Measurements from ENCODE around the gene USP12. TPM values are rescaled to one million over a fixed set of nuclear protein-coding genes. Genes with fewer than 3 reads are reported as not detected.

USP12 gene
- total and polyA plus RNA-seq, 9 donors: 9.5 to 23.6 (median 19.2) TPM

GRCh38 chr13:27101289-27101688 is 70.3 kb downstream of the USP12 start:
- no peaks in the 10 kb centered on the region for H3K4me1 ChIP-seq (ENCODE audit: insufficient read depth)
- intact Hi-C loops (cut with DNase I): no loop called here
- no peaks in the 10 kb centered on the region for H3K27me3 ChIP-seq
- 98 to 100% (median 100%) methylated on average over 1 of the region's 1 CpG for WGBS, 3 donors
- DNase-seq: no peak
- no peak overlapping the region for H3K27ac ChIP-seq
- TF ChIP-seq EP300 (IDR thresholded peaks at IDR 0.05): no peak
- no peak for TF ChIP-seq POLR2A (IDR thresholded peaks at IDR 0.05)
- TF ChIP-seq CTCF (IDR thresholded peaks at IDR 0.05): no peak
- H3K4me3 ChIP-seq: no peak overlapping the region
- no peaks in the 10 kb centered on the region for H3K36me3 ChIP-seq
- no peaks in the 10 kb centered on the region for H3K9me3 ChIP-seq

- Histone ChIP-seq H3K27ac (no peak overlapping the region), H3K27me3 (no peaks in the 10 kb centered on the region), H3K4me3 (no peak overlapping the region), H3K4me1 (ENCODE audit: insufficient read depth) (no peaks in the 10 kb centered on the region), H3K36me3 (no peaks in the 10 kb centered on the region), H3K9me3 (no peaks in the 10 kb centered on the region)
- no peak for TF ChIP-seq CTCF (IDR thresholded peaks at IDR 0.05)
- TF ChIP-seq EP300 (IDR thresholded peaks at IDR 0.05): no peak
- no peak for TF ChIP-seq POLR2A (IDR thresholded peaks at IDR 0.05)
- DNase-seq: no peak
- intact Hi-C loops (cut with DNase I): no loop called here
Measured at GRCh38 chr13:27097691-27098090, 73.9 kb downstream of the USP12 start.

GRCh38 chr13:27091451-27091850 is 80.2 kb downstream of the USP12 start:
- intact Hi-C loops (cut with DNase I): no loop called here
- 91 to 95% (median 94%) methylated on average over 4 of the region's 4 CpGs for WGBS, 3 donors
- no peak for DNase-seq
- Histone ChIP-seq H3K4me3 (no peak overlapping the region), H3K36me3 (no peaks in the 10 kb centered on the region), H3K27ac (no peak overlapping the region), H3K4me1 (ENCODE audit: insufficient read depth) (no peaks in the 10 kb centered on the region), H3K9me3 (no peaks in the 10 kb centered on the region), H3K27me3 (no peaks in the 10 kb centered on the region)
- no peak for TF ChIP-seq EP300 (IDR thresholded peaks at IDR 0.05)
- no peak for TF ChIP-seq POLR2A (IDR thresholded peaks at IDR 0.05)
- no peak for TF ChIP-seq CTCF (IDR thresholded peaks at IDR 0.05)

DNA sequence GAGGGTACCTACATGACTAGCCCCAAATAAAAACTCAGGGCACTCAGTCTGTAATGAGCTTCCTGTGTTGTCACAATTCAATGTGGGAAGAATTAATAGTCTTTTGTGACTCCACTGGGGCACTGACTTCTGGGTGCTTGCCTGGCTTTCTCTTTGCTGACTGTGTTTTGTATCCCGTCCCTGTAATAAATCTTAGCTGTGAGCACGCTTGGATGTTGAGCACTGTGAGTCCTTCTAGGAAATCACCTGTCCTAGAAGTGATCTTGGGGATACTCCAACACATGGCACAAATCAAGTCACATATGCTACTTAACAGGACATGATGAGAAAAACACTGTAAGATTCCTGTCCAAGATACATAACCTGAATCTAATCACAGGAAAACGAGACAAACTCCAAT is 83.0 kb downstream of the USP12 start:
- intact Hi-C loops (cut with DNase I): no loop called here
- DNase-seq: no peak
- Histone ChIP-seq H3K36me3 (no peaks in the 10 kb centered on the region), H3K27ac (no peak overlapping the region), H3K9me3 (no peaks in the 10 kb centered on the region), H3K27me3 (no peaks in the 10 kb centered on the region), H3K4me1 (ENCODE audit: insufficient read depth) (no peaks in the 10 kb centered on the region), H3K4me3 (no peak overlapping the region)
- TF ChIP-seq POLR2A (IDR thresholded peaks at IDR 0.05): no peak
- TF ChIP-seq CTCF (IDR thresholded peaks at IDR 0.05): no peak
- TF ChIP-seq EP300 (IDR thresholded peaks at IDR 0.05): no peak
- WGBS, 3 donors: 82 to 88% (median 85%) methylated on average over 3 of the region's 3 CpGs

Measured in ovary (tissue), 9 donors.